Lung (tissue), 12 donors: Measurements from ENCODE around the gene UBA1. TPM values are rescaled to one million over a fixed set of nuclear protein-coding genes. Genes with fewer than 3 reads are reported as not detected.

ENCODE experiments used
- ATAC-seq: fragments of 200-7000 bp; cut with Tn5 transposase; one replicate; pipeline ENCODE4 v1.9.1; 2020; ENCODE audit warnings: moderate number of reproducible peaks; ENCODE audit not compliant: insufficient read depth, low FRiP score
- DNase-seq, 3 donors: peaks; one replicate each; pipeline ENCODE4 v3.0.0-alpha.2; 2013 to 2017
- H3K27ac ChIP-seq, 2 donors: one replicate each; pipeline ENCODE4 v1.5.1; 2013; ENCODE audit warnings: mild to moderate bottlenecking in 2 of 2, moderate library complexity in 2 of 2, control low read depth in 1 of 2, inconsistent platforms in 1 of 2, low read depth in 1 of 2, low read length in 1 of 2
- H3K27me3 ChIP-seq, 3 donors: one replicate each; pipeline ENCODE4 v1.5.1; 2013; ENCODE audit warnings: low read length in 2 of 3; ENCODE audit not compliant: control insufficient read depth in 3 of 3, insufficient read depth in 3 of 3
- H3K36me3 ChIP-seq, 4 donors: one replicate each; pipeline ENCODE4 v1.5.1; 2013; ENCODE audit warnings: low read length in 4 of 4, mild to moderate bottlenecking in 1 of 4, moderate library complexity in 1 of 4; ENCODE audit not compliant: control insufficient read depth in 4 of 4, insufficient read depth in 4 of 4
- H3K4me1 ChIP-seq, 5 donors: one replicate each; pipeline ENCODE4 v1.5.1; 2013; ENCODE audit warnings: low read length in 5 of 5, mild to moderate bottlenecking in 2 of 5, moderate library complexity in 1 of 5; ENCODE audit not compliant: control insufficient read depth in 5 of 5, insufficient read depth in 5 of 5
- H3K4me3 ChIP-seq: one replicate; pipeline ENCODE4 v1.5.1; 2013; ENCODE audit warnings: mild to moderate bottlenecking, control low read depth, moderate library complexity
- H3K9ac ChIP-seq, 2 donors: one replicate each; pipeline ENCODE4 v1.5.1; 2013; ENCODE audit warnings: low read length in 2 of 2, control low read depth in 1 of 2; ENCODE audit not compliant: insufficient read depth in 1 of 2
- H3K9me3 ChIP-seq, 4 donors: one replicate each; pipeline ENCODE4 v1.5.1; 2013; ENCODE audit warnings: low read length in 3 of 4, mild to moderate bottlenecking in 1 of 4, moderate library complexity in 1 of 4; ENCODE audit not compliant: control insufficient read depth in 4 of 4, insufficient read depth in 3 of 4
- WGBS, 2 donors: extraction: QIAGEN DNeasy Blood & Tissue Kit; methylation state at CpG; one replicate each; pipeline ENCODE4 v1.1.7; 2013; 5-methylcytosine and 5-hydroxymethylcytosine counted together
- polyA plus RNA-seq, 2 donors: library from polyadenylated mRNA; stranded (reverse); fragments of 200-250 nt; gene quantifications; one replicate each; pipeline ENCODE4 v1.2.1, GENCODE V29; 2013
- total RNA-seq, 2 donors: library from RNA; depleted of rRNA in 1 of 2; stranded (reverse); fragments of >200 nt in 1 of 2; gene quantifications; one replicate each; pipeline ENCODE4 v1.2.1, GENCODE V29; 2014 to 2021
- TF ChIP-seq, protein P1 (sequence below): IDR thresholded peaks from 2 replicates; pipeline ENCODE4 v1.5.1; 2012; ENCODE audit warnings: mild to moderate bottlenecking; ENCODE audit errors: control extremely low read depth, extremely low read depth
- donor health status: control.
- donor health status: control.
- donor health status: Bipolar disorder and iron deficiency.
- donor health status: healthy.
- donor health status: DM: yes; HTN: yes; CAD: no.

UBA1 gene
- total and polyA plus RNA-seq, 4 donors: 92.5 to 221 (median 131) TPM

DNA sequence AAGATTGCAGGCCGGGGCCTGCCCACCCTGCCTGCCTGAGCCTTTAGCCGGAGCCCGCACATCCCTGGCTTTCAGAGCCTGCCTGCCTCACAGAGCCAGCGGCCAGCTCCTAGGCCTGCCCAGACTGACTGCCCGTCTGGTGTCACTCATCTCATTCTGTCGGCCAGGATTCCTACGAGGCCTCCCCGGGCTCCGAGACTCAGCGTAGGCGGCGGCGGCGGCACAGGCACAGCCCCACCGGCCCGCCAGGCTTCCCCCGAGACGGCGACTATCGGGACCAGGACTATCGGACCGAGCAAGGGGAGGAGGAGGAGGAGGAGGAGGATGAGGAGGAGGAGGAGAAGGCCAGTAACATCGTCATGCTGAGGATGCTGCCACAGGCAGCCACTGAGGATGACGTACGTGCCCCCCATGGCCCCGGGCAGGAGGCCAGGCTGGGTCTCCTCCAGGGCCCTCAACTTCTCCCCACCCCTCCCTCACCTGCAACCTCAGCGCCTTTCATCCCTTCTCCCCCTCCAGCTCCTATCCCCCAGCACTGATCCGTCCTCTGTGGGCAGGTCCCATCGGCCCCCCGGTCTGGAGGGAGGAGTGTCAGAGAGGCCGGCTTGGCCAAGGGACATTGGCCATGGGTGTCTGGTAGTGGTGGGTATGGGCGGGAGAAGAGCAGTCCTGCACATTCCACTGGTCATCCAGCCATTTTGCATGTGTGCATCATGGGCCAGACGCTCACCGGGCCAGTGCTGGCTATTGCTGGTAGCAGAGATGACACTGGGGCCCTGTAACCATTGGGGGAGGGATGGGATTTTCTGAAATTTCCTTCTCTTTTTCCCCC lies 22.6 kb upstream of the UBA1 start:
- Histone ChIP-seq H3K4me1 (no peaks in the 10 kb centered on the region), H3K36me3 (peaks cover 4 to 34% (median 8%) of the 10 kb centered on the region in 4 donors), H3K9ac (no peak overlapping the region), H3K27ac (no peak overlapping the region), H3K9me3 (no peaks in the 10 kb centered on the region), H3K4me3 (no peak overlapping the region), H3K27me3 (peaks cover 0 to 13% (median 3%) of the 10 kb centered on the region in 3 donors)
- DNase-seq (no peak), ATAC-seq (no peak)
- TF ChIP-seq, protein P1, sequence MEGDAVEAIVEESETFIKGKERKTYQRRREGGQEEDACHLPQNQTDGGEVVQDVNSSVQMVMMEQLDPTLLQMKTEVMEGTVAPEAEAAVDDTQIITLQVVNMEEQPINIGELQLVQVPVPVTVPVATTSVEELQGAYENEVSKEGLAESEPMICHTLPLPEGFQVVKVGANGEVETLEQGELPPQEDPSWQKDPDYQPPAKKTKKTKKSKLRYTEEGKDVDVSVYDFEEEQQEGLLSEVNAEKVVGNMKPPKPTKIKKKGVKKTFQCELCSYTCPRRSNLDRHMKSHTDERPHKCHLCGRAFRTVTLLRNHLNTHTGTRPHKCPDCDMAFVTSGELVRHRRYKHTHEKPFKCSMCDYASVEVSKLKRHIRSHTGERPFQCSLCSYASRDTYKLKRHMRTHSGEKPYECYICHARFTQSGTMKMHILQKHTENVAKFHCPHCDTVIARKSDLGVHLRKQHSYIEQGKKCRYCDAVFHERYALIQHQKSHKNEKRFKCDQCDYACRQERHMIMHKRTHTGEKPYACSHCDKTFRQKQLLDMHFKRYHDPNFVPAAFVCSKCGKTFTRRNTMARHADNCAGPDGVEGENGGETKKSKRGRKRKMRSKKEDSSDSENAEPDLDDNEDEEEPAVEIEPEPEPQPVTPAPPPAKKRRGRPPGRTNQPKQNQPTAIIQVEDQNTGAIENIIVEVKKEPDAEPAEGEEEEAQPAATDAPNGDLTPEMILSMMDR: no peak
- WGBS, 2 donors: 89 to 96% methylated on average over 15 to 34 of the region's 34 CpGs

DNA sequence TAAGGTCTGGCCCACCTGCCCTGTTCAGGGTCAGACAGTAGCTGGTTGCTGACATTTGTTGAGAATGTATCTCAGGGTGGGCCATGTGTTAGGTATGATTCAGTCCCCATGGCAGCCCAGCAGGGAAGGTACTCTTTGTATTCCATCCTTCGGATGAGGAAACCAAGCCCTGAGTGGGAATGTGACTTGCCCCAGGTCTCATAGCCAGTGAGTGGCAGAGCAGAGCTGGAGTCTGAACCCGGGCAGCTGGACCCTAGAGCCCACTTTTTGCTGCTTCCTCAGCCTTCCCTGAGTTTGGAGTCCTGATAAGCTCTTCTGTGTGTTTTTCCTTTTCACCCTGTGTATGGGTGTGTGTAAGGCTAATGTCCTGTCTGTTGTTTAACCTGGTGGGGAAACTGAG lies 21.6 kb upstream of the UBA1 start:
- H3K36me3 ChIP-seq: peaks cover 4 to 34% (median 12%) of the 10 kb centered on the region in 4 donors
- DNase-seq: no peak
- WGBS, 2 donors: 81 to 100% methylated on average over 2 of the region's 2 CpGs
- no peak for ATAC-seq
- H3K9ac ChIP-seq: no peak overlapping the region
- no peak overlapping the region for H3K4me3 ChIP-seq
- TF ChIP-seq, protein P1: no peak
- peaks cover 0 to 2% (median 0%) of the 10 kb centered on the region in 4 donors for H3K9me3 ChIP-seq
- H3K27me3 ChIP-seq: peaks cover 0 to 18% (median 3%) of the 10 kb centered on the region in 3 donors
- no peaks in the 10 kb centered on the region for H3K4me1 ChIP-seq
- no peak overlapping the region for H3K27ac ChIP-seq

DNA sequence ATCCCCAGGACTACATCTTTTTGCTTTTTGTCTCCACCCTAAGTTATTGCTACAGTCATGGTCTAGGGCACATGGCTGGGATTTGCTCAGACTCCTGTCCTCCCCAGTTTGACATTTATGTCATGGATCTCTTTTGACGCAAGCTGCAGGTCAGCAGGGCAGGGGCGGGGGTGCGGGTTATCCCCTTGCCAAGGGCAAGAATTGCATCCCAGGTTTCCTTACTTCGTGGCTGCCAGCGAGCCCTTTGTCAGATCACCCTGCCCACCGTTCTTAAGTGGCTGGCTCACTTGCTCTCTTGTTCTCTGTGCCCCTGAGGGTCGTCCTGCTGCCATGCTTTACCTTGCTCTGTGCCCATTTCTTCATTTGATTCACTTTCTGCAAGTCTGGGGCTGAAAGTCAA lies 21.1 kb upstream of the UBA1 start:
- Histone ChIP-seq H3K4me1 (no peaks in the 10 kb centered on the region), H3K27me3 (peaks cover 0 to 21% (median 3%) of the 10 kb centered on the region in 3 donors), H3K27ac (no peak overlapping the region), H3K4me3 (no peak overlapping the region), H3K9me3 (peaks cover 0 to 2% (median 0%) of the 10 kb centered on the region in 4 donors), H3K9ac (no peak overlapping the region), H3K36me3 (peaks cover 4 to 37% (median 12%) of the 10 kb centered on the region in 4 donors)
- 81 to 93% methylated on average over 7 of the region's 7 CpGs for WGBS, 2 donors
- TF ChIP-seq, protein P1: no peak
- ATAC-seq (no peak), DNase-seq (no peak)
